ENCODE data around the gene PGGHG.
"Not testable (repeated sequence)": the region's sequence is repeated elsewhere in the genome, so short reads cannot be mapped to it uniquely, and the experiment has no call there.

The PGGHG gene

DNA sequence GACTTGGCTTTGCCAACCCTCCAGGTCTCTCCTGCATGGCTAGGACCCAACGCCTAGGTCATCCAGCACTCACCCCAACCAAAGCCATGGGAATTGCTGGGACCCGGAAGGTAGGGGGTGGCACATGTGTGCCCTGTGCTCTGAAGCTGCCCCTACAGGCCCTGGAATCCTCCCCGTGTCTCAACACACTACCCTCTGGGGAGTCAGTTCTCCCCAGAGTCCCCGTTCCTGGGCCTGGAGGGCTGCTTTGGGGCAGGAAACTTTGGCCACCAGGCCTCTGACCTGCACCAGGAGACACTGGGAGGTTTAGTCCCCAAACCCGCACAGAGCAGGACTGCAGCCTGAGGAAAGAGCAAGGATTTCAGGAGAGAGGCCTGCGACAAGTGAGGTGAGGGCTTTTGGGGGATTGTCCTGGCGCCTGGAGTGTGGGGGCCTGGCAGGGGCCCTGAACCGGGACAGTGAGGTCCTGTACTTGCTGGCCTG, 24.4 kb downstream of the PGGHG start:
- ChIA-PET POLR2A (no interaction called here), CTCF (interaction anchor here (1.2 to 2.2 kb wide), 2 partner anchors 10 to 135 kb away, joined by 3 to 5 read pairs; no protein-coding TSS in a partner anchor)
- DNase-seq (ENCODE audit: low read depth, low spot score): no peak
- TF ChIP-seq, protein P1, sequence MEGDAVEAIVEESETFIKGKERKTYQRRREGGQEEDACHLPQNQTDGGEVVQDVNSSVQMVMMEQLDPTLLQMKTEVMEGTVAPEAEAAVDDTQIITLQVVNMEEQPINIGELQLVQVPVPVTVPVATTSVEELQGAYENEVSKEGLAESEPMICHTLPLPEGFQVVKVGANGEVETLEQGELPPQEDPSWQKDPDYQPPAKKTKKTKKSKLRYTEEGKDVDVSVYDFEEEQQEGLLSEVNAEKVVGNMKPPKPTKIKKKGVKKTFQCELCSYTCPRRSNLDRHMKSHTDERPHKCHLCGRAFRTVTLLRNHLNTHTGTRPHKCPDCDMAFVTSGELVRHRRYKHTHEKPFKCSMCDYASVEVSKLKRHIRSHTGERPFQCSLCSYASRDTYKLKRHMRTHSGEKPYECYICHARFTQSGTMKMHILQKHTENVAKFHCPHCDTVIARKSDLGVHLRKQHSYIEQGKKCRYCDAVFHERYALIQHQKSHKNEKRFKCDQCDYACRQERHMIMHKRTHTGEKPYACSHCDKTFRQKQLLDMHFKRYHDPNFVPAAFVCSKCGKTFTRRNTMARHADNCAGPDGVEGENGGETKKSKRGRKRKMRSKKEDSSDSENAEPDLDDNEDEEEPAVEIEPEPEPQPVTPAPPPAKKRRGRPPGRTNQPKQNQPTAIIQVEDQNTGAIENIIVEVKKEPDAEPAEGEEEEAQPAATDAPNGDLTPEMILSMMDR (IDR thresholded peaks at IDR 0.05; ENCODE audit: insufficient read depth, low read length, missing control alignments): no peak
- H3K4me3 ChIP-seq (ENCODE audit: low read depth, low read length): peak overlapping the region; percentile 64

DNA sequence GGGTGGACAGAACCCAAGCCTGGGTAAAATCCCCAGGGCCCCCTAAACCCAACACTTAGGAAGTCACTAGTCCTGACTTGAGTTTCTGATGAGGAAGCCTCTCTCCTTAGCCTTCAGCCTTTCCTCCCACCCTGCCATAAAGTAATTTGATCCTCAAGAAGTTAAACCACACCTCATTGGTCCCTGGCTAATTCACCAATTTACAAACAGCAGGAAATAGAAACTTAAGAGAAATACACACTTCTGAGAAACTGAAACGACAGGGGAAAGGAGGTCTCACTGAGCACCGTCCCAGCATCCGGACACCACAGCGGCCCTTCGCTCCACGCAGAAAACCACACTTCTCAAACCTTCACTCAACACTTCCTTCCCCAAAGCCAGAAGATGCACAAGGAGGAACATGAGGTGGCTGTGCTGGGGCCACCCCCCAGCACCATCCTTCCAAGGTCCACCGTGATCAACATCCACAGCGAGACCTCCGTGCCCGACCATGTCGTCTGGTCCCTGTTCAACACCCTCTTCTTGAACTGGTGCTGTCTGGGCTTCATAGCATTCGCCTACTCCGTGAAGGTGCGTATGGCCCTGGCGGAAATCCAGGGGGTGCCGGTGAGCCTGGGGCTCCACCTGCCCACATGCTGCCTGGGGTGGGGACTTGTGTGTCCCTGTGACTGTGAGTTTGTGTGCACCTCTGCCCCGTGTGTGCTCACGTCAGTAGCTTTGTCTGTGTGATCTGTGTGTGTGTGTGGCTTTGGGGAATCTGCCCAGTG, 25.0 kb downstream of the PGGHG start, which contains the start of gene IFITM1:
Gene IFITM1 (plus strand): TSS at position 254 of the 767 bp plus-strand sequence. CDS start 131 bp downstream, at position 385.
- ChIA-PET POLR2A (no interaction called here), CTCF (interaction anchor here (2.2 to 4.5 kb wide), 2 partner anchors 8 to 135 kb away, joined by 5 to 45 read pairs; partner anchors contain the start of gene IFITM2)
- peak; percentile 31 for DNase-seq (ENCODE audit: low read depth, low spot score)
- TF ChIP-seq, protein P1 (IDR thresholded peaks at IDR 0.05; ENCODE audit: insufficient read depth, low read length, missing control alignments): no peak
- peak within 1 kb of the TSS; percentile 64 for H3K4me3 ChIP-seq (ENCODE audit: low read depth, low read length)

DNA sequence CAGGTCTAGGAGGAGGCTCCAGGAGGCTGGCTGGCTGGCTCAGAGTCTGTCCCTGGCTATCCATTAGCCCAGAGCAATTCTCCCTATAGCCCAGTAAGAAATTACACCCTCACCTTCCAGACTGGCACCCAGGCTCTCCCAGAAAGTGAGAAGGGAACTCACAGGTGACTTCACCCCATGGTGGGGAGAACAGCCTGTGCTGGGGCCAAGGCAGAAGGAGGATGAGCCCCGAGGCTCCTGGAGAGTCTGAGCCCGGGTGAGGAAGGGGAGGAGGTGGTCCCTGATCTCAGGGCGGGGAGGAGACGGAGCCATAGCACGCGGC, 25.6 kb downstream of the PGGHG start:
- POLR2A ChIA-PET; DNase-seq (ENCODE audit: low read depth, low spot score): not testable (repeated sequence)
- peak overlapping the region; percentile 64 for H3K4me3 ChIP-seq (ENCODE audit: low read depth, low read length)
- CTCF ChIA-PET: interaction anchor here (4.5 kb wide), 1 partner anchor 9 kb away, joined by 45 read pairs; the partner anchor contains the start of gene IFITM2

DNA sequence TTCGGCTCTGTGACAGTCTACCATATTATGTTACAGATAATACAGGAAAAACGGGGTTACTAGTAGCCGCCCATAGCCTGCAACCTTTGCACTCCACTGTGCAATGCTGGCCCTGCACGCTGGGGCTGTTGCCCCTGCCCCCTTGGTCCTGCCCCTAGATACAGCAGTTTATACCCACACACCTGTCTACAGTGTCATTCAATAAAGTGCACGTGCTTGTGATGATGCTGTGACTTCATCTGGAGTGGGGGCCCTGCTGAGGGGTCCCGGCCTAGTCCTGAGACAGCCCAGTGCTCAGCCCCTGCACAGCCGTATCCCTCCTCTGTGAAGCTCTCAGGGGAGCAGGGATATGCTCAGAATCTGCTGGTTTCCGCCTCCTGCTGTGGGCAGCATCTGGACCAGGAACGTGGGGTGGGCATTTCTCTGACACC, 26.1 kb downstream of the PGGHG start:
- CTCF ChIA-PET: interaction anchor here (0.7 to 4.5 kb wide), 4 partner anchors 9 to 134 kb away, joined by 3 to 45 read pairs (median 14); partner anchors contain the start of gene IFITM2
- no peak for DNase-seq (ENCODE audit: low read depth, low spot score)
- peak overlapping the region; percentile 35 for H3K4me3 ChIP-seq (ENCODE audit: low read depth, low read length)
- POLR2A ChIA-PET: no interaction called here
- TF ChIP-seq, protein P1 (IDR thresholded peaks at IDR 0.05; ENCODE audit: insufficient read depth, low read length, missing control alignments): no peak

DNA sequence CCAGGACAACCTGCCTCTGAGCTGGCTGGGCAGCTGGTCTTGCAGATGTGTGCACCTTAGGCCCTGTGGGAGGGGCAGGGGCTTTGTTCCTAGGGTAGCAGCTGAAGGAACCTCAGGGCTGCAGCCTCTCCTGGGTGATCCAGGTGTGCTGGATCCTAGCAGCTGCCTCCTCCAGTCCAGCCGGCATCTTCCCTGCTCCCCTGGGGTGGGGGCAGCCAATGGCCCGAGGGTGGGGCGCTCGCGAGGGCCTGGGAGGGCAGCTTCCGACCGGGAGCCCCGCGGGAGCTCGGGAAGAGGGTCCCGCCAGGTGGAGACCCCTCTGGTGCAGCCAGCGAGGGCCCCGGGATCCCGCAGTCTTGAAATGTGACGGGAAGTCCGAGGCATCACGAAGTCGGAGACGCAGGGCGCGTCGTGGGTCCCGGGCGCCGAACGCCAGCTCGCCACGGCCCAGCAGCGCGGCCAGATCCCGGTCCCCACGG, 26.6 kb downstream of the PGGHG start:
- H3K4me3 ChIP-seq (ENCODE audit: low read depth, low read length): peak overlapping the region; percentile 35
- TF ChIP-seq, protein P1 (IDR thresholded peaks at IDR 0.05; ENCODE audit: insufficient read depth, low read length, missing control alignments): no peak
- DNase-seq (ENCODE audit: low read depth, low spot score): no peak
- POLR2A ChIA-PET: no interaction called here
- CTCF ChIA-PET: interaction anchor here (0.7 to 4.5 kb wide), 4 partner anchors 10 to 133 kb away, joined by 3 to 45 read pairs (median 14); partner anchors contain the start of gene IFITM2

DNA sequence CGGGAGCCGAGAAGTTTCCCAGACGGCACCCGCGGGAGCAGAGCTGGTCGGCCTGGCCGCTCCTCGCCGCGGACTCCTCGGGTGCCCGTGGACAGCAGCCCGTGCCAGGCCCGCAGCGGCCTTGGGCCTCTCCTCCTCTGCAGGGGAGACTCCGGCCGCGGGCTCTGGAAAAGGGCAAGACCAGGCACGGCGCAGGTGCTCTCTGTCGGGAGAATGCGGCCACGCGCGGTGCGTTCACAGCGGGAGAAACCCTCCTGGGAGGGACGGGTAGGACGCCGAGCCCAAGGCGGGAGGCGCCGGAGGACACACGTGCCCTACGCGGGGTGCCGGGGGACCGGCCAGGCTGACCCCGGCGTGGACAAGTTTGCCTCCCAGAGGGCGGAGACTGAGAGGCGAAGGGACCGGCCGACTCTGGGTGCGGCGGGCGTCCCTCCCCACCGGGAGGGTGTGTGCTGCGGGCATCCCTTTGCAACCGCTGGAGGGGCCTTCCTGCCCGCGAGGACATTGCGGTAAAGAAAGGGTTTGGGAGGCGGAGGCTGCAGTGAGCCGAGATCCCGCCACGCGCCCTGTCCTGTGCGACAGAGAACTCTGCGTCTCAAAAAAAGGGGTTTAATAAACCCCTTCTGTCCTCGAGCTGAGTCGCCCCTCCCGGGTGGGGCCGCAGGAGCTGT, 27.2 kb downstream of the PGGHG start:
- no peak for DNase-seq (ENCODE audit: low read depth, low spot score)
- ChIA-PET POLR2A (interaction anchor here (1.8 kb wide), 1 partner anchor 40 kb away, joined by 7 read pairs; no protein-coding TSS in a partner anchor), CTCF (interaction anchor here (1.2 to 4.5 kb wide), 9 partner anchors 10 to 133 kb away, joined by 3 to 45 read pairs (median 9); partner anchors contain the start of gene IFITM2)
- TF ChIP-seq, protein P1 (IDR thresholded peaks at IDR 0.05; ENCODE audit: insufficient read depth, low read length, missing control alignments): no peak
- H3K4me3 ChIP-seq (ENCODE audit: low read depth, low read length): peak overlapping the region; percentile 12; the same call in 1 of the 2 replicates
